ENCODE measurements around the gene MSL3B.

Gene MSL3B

DNA sequence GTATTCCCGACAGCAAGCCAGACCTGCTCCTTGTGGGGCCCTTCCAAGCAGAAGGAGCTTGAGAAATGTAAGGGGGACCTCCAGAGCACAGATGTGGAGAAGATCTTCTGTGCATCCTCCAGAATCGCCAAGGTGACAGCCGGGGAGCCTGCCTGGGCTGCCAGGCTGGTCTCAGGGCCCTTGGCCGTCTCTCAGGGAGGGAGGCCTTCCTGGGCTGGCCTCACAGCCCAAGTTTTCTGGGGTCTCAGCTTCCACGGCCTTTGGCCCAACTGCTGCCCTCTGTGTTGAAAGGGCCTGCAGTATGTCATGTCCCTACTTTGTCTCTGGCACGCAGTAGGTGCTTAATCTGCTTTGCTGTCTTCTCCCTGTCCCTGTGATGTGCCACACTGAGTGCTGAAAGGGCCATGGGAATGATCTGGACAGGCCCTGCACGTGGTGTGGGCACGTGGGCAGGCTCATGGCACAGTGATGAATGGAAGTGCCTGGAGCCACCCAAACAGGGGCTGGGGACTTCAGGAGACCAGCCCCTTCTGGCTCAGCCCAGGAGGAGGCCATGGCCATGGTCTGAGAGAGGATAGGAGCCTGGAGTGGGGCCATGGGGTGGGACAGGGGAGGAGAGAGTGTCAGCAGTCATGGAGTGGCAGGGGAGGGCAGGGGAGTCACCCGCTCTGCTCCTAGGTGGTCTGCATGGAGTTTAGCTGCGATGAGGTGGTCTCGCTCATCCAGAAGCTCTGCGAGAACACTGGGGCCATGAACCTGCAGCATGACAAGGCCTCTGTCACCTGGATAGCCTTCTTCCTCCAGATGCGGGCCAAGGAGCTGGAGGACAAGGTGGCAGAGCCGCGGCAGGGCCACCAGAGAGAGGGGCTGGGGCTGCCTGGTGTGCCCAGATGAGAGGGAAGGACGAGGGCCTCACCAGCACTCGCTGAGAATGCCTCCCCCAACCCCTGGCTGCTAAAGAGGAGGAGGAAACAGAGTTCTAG lies 49.3 kb downstream of the MSL3B start:
- in situ Hi-C loops (cut with MboI; ENCODE audit: low sequenced_read_pairs), result no loop called here

DNA sequence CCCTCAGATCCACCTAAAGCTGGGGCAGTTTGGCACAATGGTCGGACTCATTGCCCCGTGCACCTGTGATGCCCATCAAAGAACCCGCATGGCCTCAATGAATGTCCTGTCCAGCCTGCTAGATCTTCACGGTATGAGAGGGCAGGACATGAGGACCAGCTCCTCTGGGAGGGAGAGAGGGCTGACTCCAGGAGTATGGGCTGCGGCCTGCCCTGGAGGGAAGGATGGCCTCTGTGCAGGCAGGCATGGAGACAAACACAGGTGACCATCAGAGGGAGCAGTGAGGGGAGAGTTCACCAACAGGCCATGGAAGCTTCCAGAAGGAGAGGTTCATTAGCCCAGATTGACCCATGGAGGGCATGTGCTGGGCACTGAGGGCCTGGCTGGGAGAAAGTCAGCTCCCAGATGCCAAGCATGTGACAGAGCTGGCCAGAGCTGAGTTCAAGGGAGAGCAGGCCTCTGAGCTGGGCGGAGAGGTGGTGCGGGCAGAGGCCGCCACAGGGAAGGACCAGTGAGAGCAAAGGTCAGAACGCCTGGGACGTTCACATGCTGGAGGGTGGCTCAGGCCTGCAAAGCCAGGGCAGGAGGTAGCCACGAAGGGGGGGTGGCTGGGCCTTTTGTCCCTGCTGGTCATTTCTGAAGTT lies 50.1 kb downstream of the MSL3B start:
- in situ Hi-C loops (cut with MboI; ENCODE audit: low sequenced_read_pairs), result no loop called here

DNA sequence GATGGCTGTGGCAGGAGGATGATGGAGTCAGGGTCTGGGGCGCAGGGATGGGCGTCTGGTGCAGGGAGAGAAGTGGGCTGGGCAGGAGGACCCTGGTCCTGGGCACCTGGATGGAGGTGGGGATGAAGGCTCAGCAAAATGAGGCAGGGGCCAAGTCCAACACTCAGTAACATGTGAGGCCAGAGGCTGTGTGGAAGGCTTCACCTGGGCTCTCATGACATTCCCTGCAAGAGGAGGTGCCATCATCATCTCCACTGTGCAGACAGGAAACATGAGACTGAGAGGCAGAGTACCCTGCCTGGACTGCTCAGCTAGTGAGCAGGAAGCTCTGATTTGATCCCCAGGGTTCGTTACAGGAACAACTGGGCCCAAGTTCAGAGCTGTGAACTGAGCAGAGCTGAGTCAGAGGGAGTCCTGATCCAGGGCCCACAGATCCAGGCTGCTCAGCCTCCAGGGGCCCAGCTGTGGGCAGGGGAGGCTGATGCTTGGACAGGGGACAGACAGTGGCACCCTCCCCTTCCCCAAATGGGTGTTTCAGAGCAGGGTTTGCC lies 50.8 kb downstream of the MSL3B start:
- in situ Hi-C loops (cut with MboI; ENCODE audit: low sequenced_read_pairs), result no loop called here

DNA sequence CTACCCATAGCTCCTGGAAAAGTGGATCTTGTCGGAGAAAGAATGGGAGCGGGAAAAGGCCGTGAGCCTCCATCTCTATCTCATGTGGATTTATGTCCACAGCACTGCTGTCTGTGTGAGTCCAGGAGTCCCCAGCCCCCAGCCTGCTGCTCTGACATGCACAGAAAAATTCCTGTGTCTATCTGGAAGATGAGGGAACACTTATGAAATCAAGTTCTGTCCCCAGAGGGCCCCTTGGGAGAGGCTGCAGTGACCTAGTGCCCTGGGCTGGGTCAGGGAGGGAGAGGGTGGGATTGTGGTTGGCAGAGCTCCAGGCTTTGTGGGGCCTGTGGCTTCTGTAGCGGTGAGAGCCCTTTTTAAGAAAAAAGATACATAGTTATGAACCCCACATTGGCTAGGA lies 51.4 kb downstream of the MSL3B start:
- in situ Hi-C loops (cut with MboI; ENCODE audit: low sequenced_read_pairs), result no loop called here

DNA sequence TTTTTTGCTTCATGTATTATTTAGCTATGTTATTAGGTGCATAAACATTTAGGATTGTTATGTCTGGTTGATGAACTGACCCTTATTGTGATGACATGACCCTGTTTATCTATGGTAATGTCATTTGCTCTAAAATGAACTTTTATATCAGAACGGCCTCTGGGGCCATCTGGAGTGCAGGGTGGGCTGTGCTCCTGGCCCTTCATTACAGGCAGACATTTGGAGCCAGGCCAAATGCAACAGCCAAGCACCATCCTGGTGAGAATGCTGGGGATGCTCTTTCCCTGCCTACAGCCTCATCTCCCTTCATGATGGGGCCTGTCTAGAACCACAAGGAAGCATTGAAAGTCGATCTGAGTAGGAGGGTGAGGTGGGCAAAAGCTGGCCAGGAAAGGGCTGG lies 51.9 kb downstream of the MSL3B start:
- in situ Hi-C loops (cut with MboI; ENCODE audit: low sequenced_read_pairs), result no loop called here

DNA sequence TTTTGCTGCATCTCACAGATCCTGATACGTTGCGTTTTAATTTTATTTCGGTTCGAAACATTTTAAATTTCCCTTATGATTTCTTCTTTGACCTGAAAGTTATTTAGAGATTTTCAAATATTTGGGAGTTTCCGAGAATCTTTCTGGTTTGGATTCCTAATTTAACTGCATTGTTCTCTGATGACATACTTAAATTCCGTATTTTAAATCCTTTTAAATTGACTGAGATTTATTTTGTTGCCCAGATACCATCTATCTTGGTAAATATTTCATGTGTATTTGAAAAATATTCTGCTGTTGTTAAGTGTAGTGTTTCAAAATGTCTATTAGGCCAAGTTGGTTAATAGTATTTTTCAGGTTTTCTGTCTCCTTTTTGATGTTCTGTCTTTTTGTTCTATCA lies 52.3 kb downstream of the MSL3B start:
- in situ Hi-C loops (cut with MboI; ENCODE audit: low sequenced_read_pairs), result no loop called here
